ENCODE data around the gene MYB. TPM values are rescaled to one million over a fixed set of nuclear protein-coding genes. Genes with fewer than 3 reads are reported as not detected.

Gene MYB
- total RNA-seq, 1 experiment from 2014 or later, result 3.7 TPM

DNA sequence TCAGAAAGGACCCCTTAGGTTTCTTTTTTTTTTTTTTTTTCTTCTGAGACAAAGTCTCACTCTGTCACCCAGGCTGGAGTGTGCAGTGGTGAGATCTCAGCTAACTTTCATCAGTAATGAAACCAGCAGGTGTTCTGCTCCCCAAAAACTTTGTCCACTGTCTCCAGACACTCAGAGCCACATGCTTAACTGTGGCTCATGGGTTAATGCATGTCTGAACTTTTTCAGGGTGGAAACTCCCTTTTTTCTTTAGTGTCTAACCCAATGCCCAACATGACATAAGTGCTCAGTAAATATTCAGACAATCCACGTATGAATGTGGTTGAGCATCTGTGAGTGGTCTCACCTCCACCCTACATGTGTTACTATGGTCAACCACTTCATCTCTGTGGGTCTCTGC lies 45.4 kb downstream of the MYB start:
- ChIA-PET RAD21 (ENCODE audit: low non-redundant PET in 1 of 2, low total read pairs in 2 of 2, uncharacterized antibody in 2 of 2, unreplicated experiment in 2 of 2) (no interaction called here), POLR2A (no interaction called here), CTCF (no interaction called here)
- no peak overlapping the region for H3K9ac ChIP-seq (ENCODE audit: low read length)
- no TSS peak for BruUV-seq (replicated peaks)
- no peaks in the 10 kb centered on the region for H3K4me1 ChIP-seq (ENCODE audit: control insufficient read depth in 1 of 2, insufficient read depth in 2 of 2, low read length in 2 of 2)
- H3K4me3 ChIP-seq (replicated peaks in 1 of 2; ENCODE audit: low read depth in 1 of 2, low read length in 2 of 2), result no peak overlapping the region
- H3K36me3 ChIP-seq (ENCODE audit: control insufficient read depth in 1 of 2, insufficient read depth in 2 of 2, low read length in 2 of 2), result no peaks in the 10 kb centered on the region
- H4K20me1 ChIP-seq (ENCODE audit: insufficient read depth), result no peaks in the 10 kb centered on the region
- H3K9me3 ChIP-seq (ENCODE audit: control insufficient read depth in 1 of 2, insufficient read depth in 1 of 2, low read depth in 1 of 2, low read length in 2 of 2), result no peaks in the 10 kb centered on the region
- H2AFZ ChIP-seq (ENCODE audit: low read depth, low read length, poor library complexity, severe bottlenecking), result no peak overlapping the region
- H3K27me3 ChIP-seq (ENCODE audit: insufficient read depth, low read length), result no peaks in the 10 kb centered on the region
- intact Hi-C loops (cut with micrococcal nuclease), result no loop called here
- no peaks in the 10 kb centered on the region for H3K79me2 ChIP-seq (ENCODE audit: insufficient read depth, low read length)
- ATAC-seq (no peak), DNase-seq (ENCODE audit: low read depth, low spot score) (no peak)
- TF ChIP-seq ZNF274 (IDR thresholded peaks at IDR 0.05; ENCODE audit: low read depth, low read length), result no peak
- no peak for TF ChIP-seq POLR2A (IDR thresholded peaks at IDR 0.05; ENCODE audit: borderline replicate concordance, extremely low read depth, insufficient read depth, insufficient read length)
- TF ChIP-seq SP1 (IDR thresholded peaks at IDR 0.05; ENCODE audit: low read depth), result no peak
- TF ChIP-seq, protein P1, sequence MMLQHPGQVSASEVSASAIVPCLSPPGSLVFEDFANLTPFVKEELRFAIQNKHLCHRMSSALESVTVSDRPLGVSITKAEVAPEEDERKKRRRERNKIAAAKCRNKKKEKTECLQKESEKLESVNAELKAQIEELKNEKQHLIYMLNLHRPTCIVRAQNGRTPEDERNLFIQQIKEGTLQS (IDR thresholded peaks at IDR 0.05), result no peak
- TF ChIP-seq, protein P2, sequence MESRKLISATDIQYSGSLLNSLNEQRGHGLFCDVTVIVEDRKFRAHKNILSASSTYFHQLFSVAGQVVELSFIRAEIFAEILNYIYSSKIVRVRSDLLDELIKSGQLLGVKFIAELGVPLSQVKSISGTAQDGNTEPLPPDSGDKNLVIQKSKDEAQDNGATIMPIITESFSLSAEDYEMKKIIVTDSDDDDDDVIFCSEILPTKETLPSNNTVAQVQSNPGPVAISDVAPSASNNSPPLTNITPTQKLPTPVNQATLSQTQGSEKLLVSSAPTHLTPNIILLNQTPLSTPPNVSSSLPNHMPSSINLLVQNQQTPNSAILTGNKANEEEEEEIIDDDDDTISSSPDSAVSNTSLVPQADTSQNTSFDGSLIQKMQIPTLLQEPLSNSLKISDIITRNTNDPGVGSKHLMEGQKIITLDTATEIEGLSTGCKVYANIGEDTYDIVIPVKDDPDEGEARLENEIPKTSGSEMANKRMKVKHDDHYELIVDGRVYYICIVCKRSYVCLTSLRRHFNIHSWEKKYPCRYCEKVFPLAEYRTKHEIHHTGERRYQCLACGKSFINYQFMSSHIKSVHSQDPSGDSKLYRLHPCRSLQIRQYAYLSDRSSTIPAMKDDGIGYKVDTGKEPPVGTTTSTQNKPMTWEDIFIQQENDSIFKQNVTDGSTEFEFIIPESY (IDR thresholded peaks at IDR 0.05; ENCODE audit: extremely low read depth, insufficient replicate concordance, low read length), result no peak
- TF ChIP-seq YY1 (IDR thresholded peaks at IDR 0.05; ENCODE audit: extremely low read depth, insufficient replicate concordance, low read depth, low read length), result no peak
- no peak for TF ChIP-seq TCF7L2 (IDR thresholded peaks at IDR 0.05; ENCODE audit: borderline replicate concordance, extremely low read depth, insufficient read depth, insufficient read length)
- no peak overlapping the region for H3K27ac ChIP-seq (ENCODE audit: low read depth, low read length)
- no peaks in the 10 kb centered on the region for H3K9me2 ChIP-seq (ENCODE audit: insufficient read depth)
- H3K4me2 ChIP-seq (ENCODE audit: low read length), result no peak overlapping the region

DNA sequence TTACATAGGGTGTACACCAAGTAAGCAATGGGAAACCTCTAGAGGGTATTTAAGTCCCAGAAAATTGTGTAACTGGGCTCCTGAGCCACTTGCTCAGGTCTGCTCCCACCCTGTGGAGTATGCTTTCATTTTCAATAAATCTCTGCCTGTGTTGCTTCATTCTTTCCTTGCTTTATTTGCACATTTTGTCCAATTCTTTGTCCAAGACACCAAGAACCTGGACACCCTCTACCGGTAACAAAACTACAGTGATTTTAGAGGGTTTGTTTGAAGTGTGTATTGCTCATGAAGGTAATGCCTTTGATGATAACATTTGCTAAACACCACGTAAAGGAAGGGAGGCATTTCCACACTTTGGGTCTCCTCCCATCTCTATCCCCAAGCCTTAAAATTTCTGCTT lies 46.2 kb downstream of the MYB start:
- H3K4me3 ChIP-seq (replicated peaks in 1 of 2; ENCODE audit: low read depth in 1 of 2, low read length in 2 of 2), result no peak overlapping the region
- DNase-seq (ENCODE audit: low read depth, low spot score) (no peak), ATAC-seq (no peak)
- H4K20me1 ChIP-seq (ENCODE audit: insufficient read depth), result no peaks in the 10 kb centered on the region
- RAD21 ChIA-PET (ENCODE audit: low non-redundant PET in 1 of 2, low total read pairs in 2 of 2, uncharacterized antibody in 2 of 2, unreplicated experiment in 2 of 2), result no interaction called here
- H3K27ac ChIP-seq (ENCODE audit: low read depth, low read length), result no peak overlapping the region
- H2AFZ ChIP-seq (ENCODE audit: low read depth, low read length, poor library complexity, severe bottlenecking), result no peak overlapping the region
- no peaks in the 10 kb centered on the region for H3K36me3 ChIP-seq (ENCODE audit: control insufficient read depth in 1 of 2, insufficient read depth in 2 of 2, low read length in 2 of 2)
- POLR2A ChIA-PET, result no interaction called here
- no peak overlapping the region for H3K9ac ChIP-seq (ENCODE audit: low read length)
- BruUV-seq (replicated peaks), result no TSS peak
- no peaks in the 10 kb centered on the region for H3K9me2 ChIP-seq (ENCODE audit: insufficient read depth)
- no peaks in the 10 kb centered on the region for H3K27me3 ChIP-seq (ENCODE audit: insufficient read depth, low read length)
- no peaks in the 10 kb centered on the region for H3K79me2 ChIP-seq (ENCODE audit: insufficient read depth, low read length)
- no peaks in the 10 kb centered on the region for H3K9me3 ChIP-seq (ENCODE audit: control insufficient read depth in 1 of 2, insufficient read depth in 1 of 2, low read depth in 1 of 2, low read length in 2 of 2)
- no peak overlapping the region for H3K4me2 ChIP-seq (ENCODE audit: low read length)
- CTCF ChIA-PET, result no interaction called here
- intact Hi-C loops (cut with micrococcal nuclease), result no loop called here
- H3K4me1 ChIP-seq (ENCODE audit: control insufficient read depth in 1 of 2, insufficient read depth in 2 of 2, low read length in 2 of 2), result no peaks in the 10 kb centered on the region
- no peak for TF ChIP-seq EGR1 (IDR thresholded peaks at IDR 0.05; ENCODE audit: low read depth)
- TF ChIP-seq SIN3A (IDR thresholded peaks at IDR 0.05; ENCODE audit: low read depth), result no peak
- TF ChIP-seq, protein P2 (IDR thresholded peaks at IDR 0.05; ENCODE audit: extremely low read depth, insufficient replicate concordance, low read length), result no peak
- TF ChIP-seq, protein P3, sequence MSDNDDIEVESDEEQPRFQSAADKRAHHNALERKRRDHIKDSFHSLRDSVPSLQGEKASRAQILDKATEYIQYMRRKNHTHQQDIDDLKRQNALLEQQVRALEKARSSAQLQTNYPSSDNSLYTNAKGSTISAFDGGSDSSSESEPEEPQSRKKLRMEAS (IDR thresholded peaks at IDR 0.05), result no peak
- no peak for TF ChIP-seq TCF7L2 (IDR thresholded peaks at IDR 0.05; ENCODE audit: borderline replicate concordance, extremely low read depth, insufficient read depth, insufficient read length)
- TF ChIP-seq, protein P4, sequence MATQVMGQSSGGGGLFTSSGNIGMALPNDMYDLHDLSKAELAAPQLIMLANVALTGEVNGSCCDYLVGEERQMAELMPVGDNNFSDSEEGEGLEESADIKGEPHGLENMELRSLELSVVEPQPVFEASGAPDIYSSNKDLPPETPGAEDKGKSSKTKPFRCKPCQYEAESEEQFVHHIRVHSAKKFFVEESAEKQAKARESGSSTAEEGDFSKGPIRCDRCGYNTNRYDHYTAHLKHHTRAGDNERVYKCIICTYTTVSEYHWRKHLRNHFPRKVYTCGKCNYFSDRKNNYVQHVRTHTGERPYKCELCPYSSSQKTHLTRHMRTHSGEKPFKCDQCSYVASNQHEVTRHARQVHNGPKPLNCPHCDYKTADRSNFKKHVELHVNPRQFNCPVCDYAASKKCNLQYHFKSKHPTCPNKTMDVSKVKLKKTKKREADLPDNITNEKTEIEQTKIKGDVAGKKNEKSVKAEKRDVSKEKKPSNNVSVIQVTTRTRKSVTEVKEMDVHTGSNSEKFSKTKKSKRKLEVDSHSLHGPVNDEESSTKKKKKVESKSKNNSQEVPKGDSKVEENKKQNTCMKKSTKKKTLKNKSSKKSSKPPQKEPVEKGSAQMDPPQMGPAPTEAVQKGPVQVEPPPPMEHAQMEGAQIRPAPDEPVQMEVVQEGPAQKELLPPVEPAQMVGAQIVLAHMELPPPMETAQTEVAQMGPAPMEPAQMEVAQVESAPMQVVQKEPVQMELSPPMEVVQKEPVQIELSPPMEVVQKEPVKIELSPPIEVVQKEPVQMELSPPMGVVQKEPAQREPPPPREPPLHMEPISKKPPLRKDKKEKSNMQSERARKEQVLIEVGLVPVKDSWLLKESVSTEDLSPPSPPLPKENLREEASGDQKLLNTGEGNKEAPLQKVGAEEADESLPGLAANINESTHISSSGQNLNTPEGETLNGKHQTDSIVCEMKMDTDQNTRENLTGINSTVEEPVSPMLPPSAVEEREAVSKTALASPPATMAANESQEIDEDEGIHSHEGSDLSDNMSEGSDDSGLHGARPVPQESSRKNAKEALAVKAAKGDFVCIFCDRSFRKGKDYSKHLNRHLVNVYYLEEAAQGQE (IDR thresholded peaks at IDR 0.05; ENCODE audit: low read depth), result no peak
